HG02943 (cell line): ENCODE results near the gene ZNF609.

Experiments
- ATAC-seq: cut with Tn5 transposase; IDR thresholded peaks from one replicate; pipeline ENCODE4 v1.9.1; 2021; ENCODE audit warnings: mild to moderate bottlenecking, low read depth, moderate library complexity; ENCODE audit not compliant: unreplicated experiment

The ZNF609 gene

DNA sequence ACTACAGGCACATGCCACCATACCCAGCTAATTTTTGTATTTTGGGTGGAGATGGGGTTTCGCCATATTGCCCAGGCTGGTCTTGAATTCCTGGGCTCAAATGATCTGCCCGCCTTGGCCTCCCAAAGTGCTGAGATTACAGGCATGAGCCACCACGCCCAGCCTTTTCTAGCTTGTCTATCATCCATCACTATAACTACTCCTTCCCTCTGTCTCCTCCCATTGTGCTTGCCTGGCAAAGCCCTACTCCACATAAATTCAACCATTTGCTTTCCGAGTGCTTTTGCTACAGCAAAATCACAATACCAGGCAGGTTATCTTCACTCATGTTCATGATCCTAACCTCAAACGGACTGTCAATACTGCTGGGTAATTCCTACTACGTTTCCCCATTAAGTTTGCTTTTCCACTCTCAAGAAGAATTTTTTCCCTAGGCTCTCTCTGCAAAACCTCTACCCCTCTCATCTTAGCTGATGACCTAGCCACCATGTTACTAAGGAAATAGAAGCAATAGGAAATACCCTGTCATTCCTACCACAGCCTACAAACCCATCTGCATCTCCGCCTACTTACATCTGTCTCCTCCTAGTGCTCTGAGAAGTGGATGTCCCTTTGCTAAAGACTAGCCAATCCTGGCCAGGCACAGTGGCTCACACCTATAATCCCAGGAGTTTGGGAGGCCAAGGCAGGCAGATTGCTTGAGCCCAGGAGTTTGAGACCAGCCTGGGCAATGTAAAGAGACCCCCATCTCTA is 250.5 kb downstream of the ZNF609 start:
- no peak for ATAC-seq

GRCh38 chr15:64712353-64712752 is 252.0 kb downstream of the ZNF609 start:
- no peak for ATAC-seq

- no peak for ATAC-seq
Measured at GRCh38 chr15:64713592-64713991, 253.2 kb downstream of the ZNF609 start.

- ATAC-seq: no peak
Measured at GRCh38 chr15:64716452-64716851, 256.1 kb downstream of the ZNF609 start.

DNA sequence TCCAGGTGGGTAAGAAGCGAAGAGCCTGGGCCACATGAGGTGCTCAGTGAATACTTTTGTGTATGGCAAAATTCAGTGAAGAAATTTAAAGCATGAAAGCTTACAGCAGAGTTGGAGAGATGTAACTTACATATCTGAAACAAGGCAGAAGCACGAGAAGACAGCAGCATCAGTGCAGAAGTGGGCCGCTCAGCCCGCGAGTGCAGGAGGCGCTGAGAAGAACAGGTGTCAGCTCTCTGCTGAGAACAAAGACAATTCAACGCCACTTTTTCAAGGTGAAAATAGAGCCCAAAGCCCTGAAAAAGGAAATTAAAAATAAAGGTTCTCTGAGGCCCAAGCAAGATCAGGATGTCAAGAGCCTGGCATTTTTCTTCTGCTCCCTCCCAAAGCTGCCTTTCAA is 256.8 kb downstream of the ZNF609 start:
- ATAC-seq: no peak

- no peak for ATAC-seq
Measured at GRCh38 chr15:64717735-64718495, 257.5 kb downstream of the ZNF609 start.

GRCh38 chr15:64720188-64720587 is 259.8 kb downstream of the ZNF609 start:
- ATAC-seq: no peak

DNA sequence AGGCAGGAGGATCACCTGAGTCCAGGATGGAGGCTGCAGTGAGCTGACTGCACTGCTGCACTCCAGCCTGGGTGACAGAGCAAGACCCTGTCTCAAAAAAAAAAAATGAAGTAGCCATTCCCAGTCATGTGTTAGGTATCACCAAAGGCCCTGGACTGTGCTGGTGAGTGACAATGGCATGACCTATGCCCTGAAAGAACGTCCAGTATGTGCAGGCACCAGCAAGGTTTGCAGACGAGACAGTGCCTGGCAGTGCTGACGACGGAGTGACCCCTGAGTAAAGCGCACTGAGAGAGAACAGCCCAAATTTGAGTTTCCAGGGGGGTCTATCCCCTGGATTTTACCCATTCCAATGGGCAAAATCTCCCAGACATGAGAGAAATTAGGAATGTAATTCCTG is 269.8 kb downstream of the ZNF609 start:
- no peak for ATAC-seq

- no peak for ATAC-seq
Measured at GRCh38 chr15:64731012-64731804, 270.8 kb downstream of the ZNF609 start.

GRCh38 chr15:64731805-64732151 is 271.4 kb downstream of the ZNF609 start:
- no peak for ATAC-seq

DNA sequence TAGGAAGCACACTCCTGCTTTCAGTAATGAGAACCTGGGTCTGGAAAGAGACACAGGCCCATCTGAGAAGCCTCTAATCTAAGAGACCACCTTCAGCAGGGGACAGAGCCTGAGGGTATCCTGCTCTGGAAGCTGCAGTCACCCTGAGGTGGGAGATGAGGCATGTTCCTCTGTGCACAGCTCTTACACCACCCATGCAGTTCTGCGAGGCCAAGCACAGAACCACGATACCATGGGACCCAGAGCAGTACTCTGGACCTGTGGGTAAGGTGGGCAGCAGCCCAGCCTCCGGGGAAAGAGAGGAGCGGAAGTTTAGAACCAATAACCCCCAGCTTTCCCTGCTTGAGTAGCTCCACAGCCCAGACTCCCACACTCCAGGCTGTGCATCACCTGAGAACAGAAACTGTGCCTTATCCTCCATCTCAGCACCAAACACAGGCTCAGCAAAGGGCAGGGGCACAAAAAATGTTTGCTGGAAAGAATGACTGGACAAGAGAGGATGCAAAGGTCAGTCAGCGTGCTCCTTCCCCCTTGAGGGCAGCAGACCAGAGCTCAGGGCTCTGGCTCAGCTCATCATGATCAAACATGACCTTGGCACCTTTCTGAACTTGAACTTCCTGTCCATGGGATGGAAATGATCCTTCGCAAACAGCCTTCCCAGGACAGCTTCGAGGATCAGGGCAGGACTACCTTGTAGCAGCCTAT is 271.9 kb downstream of the ZNF609 start:
- ATAC-seq: no peak
